HepG2 (cell line): ENCODE measurements around the gene NSMF. TPM values are rescaled to one million over a fixed set of nuclear protein-coding genes. Genes with fewer than 3 reads are reported as not detected.

Experiments
- AKAP8 ChIP-seq: sonication (generic); formaldehyde crosslinking; IDR thresholded peaks from 2 replicates; pipeline ENCODE4 v1.5.1; 2020; ENCODE audit warnings: mild to moderate bottlenecking, missing genetic modification reagents
- ETV5 ChIP-seq: IDR thresholded peaks from 2 replicates; pipeline ENCODE4 v1.6.1; 2018; ENCODE audit warnings: missing biosample characterization, missing genetic modification reagents, inconsistent platforms, borderline replicate concordance
- SP2 ChIP-seq: sonication (generic); formaldehyde crosslinking; IDR thresholded peaks from 2 replicates; pipeline ENCODE4 v1.5.1; 2020; ENCODE audit warnings: mild to moderate bottlenecking, missing genetic modification reagents
- UBTF ChIP-seq: sonication (generic); formaldehyde crosslinking; IDR thresholded peaks from 2 replicates; pipeline ENCODE4 v1.4.0; 2020; ENCODE audit warnings: mild to moderate bottlenecking, missing genetic modification reagents
- ZBTB43 ChIP-seq: sonication (generic); formaldehyde crosslinking; conservative IDR thresholded peaks from 2 replicates; pipeline ENCODE4 v1.4.0; 2020; ENCODE audit warnings: missing genetic modification reagents
- ZNF232 ChIP-seq: sonication (generic); formaldehyde crosslinking; IDR thresholded peaks from 2 replicates; pipeline ENCODE4 v1.4.0; 2020; ENCODE audit warnings: missing genetic modification reagents, borderline replicate concordance
- ZNF317 ChIP-seq: sonication (generic); formaldehyde crosslinking; IDR thresholded peaks from 2 replicates; pipeline ENCODE4 v1.5.0; 2020; ENCODE audit warnings: mild to moderate bottlenecking, missing genetic modification reagents
- ZNF557 ChIP-seq: sonication (generic); formaldehyde crosslinking; IDR thresholded peaks from 2 replicates; pipeline ENCODE4 v1.4.0; 2020; ENCODE audit warnings: missing genetic modification reagents
- polyA plus RNA-seq, 8 experiments: library from polyadenylated mRNA; depleted of rRNA in 3 of 8; stranded (reverse) in 7 of 8; unstranded in 1 of 8; fragments of >200 nt; fragmentation: Illumina TruSeq in 4 of 8; extraction: Trizol in 4 of 8; gene quantifications; 2 replicates each; pipeline versions ENCODE4 v1.2.1 to v1.2.3, GENCODE V29; 2011 to 2016; ENCODE audit warnings: low read depth in 4 of 8, missing spikeins in 1 of 8, mixed read lengths in 1 of 8; ENCODE audit not compliant: insufficient read depth in 1 of 8
- total RNA-seq, 5 experiments: library from RNA; depleted of rRNA; stranded (reverse); fragments of >200 nt; fragmentation: Illumina TruSeq; extraction: Trizol; gene quantifications; 2 replicates each; pipeline ENCODE4 v1.2.3, GENCODE V29; 2016; ENCODE audit warnings: low read depth in 1 of 5

The NSMF gene
- total and polyA plus RNA-seq, 2 of the 13 experiments (the other 11 are each of a cell fraction or from before 2014, with no cell fraction given) = 44.3 to 183 TPM

- TF ChIP-seq ZNF232 (CRISPR knock-in tag) (peak; percentile 65; the same call in 1 of the 2 replicates), SP2 (CRISPR knock-in tag) (no peak; the same call in 1 of the 2 replicates), AKAP8 (CRISPR knock-in tag) (peak; percentile 98), ZBTB43 (CRISPR knock-in tag) (peak; percentile 91; the same call in 1 of the 2 replicates), UBTF (CRISPR knock-in tag) (peak; percentile 89), ETV5 (CRISPR knock-in tag) (peak; percentile 50), ZNF317 (CRISPR knock-in tag) (no peak; the same call in 1 of the 2 replicates), ZNF557 (CRISPR knock-in tag) (0 out of 2 replicates have a peak, but pooled peaks have one; percentile 80)
Observed at GRCh38 chr9:137454597-137455358, 4.4 kb downstream of the NSMF start (continued).
